CD4-positive, alpha-beta T cell treated with Interleukin-10 for 1 hour (primary cell): ENCODE measurements around the gene SNX22.

ENCODE experiments used
- DNase-seq: peaks from one replicate; pipeline ENCODE4 v3.0.0-alpha.2; 2020

Gene SNX22

DNA sequence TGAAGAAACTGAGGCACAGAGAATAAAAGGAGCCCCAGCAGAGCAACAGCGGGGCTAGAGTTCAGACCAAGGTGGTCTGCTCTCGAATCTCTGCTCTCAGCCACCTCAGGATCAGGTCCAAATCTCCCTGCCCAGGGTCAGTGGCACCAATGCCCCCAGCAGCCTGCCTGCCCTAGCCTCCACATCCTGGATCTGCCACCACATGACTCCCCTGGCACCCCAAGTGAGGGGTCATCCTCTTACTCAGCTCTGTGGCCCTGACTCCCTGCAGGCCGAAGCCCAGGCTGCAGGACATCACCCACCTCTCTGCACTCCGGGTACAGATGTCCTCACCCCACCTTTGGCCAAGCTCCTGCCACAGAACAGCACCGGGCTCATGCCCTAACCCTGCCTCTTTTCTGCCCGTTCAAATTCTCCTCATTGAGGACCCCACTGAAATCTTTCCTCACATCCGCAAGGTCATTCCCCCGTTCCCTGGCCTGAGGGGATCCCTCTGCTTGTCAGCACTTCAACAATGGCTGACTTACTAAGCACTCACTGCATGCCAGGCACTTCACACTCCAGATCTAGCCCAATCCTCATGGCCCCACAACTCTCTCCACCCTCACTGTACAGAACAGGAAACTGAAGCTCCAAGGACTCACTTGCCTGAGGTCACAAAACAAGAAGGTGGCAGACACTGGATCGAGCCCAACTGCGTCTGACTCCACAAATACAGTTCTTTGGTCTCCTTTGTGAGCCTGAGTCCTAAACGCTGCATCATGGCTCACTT, 7.0 kb downstream of the SNX22 start:
- no peak for DNase-seq

GRCh38 chr15:64161688-64162477, 10.4 kb downstream of the SNX22 start:
- no peak for DNase-seq

DNA sequence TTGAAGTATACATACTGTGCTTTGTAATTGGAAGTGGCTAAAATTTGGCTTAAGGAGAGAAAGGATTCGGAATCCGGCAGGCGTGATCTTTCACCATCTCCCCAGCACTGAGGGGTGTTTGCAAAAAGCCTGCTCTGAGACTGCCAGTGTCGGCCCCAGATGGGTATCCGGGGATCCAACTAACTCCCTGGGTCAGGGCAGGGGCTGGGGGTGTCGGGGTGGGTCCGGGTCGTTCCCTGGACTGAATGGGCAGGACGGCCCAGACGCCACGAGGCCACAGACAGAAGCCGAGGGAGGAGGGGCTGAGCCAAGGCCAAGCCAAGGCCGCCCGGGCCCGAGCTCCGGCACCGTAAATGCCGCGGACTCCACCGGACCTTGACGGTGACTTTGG, 10.9 kb downstream of the SNX22 start:
- no peak for DNase-seq

DNA sequence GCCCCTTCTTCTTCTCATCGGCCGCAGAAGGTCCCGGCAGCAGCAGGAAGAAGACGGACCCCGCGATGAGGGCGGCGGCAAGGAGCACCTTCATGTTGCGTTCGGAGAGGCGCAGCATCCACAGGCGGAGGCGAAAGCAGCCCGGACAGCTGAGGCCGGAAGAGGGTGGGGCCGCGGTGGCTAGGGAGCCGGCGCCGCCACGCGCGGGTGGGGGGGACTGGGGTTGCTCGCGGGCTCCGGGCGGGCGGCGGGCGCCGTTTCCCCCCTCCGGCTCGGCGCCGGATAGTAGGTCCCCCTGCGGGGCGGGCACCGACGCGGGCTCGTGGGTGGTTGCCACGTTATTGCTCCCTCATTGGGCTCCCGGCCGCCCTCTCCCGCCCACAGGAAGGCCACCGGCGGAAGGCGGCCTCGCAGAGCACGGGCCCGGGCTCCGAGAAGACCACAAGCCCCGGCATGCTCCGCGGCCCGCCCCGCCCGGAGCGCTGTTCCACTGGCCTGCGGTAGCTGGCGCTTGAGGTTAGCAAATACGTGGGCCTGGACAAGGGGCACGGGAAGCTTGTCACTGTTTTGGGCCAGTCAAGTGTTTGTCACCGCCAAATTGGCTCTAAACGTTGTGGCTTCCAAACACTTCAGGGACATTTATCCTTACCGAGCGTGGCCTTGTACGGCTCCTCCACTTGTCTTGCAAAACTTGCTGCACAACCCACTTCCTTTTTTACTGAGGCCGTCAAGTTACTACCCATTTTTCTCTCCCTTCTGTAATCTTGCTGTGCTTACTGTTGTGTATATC, 11.5 kb downstream of the SNX22 start, which contains the start of gene PPIB:
Gene PPIB, minus strand, starts transcription at position 154 of the 790 bp plus-strand sequence. Its CDS starts 36 bp downstream, at position 118.
- peak; percentile 97 for DNase-seq

GRCh38 chr15:64163659-64164362, 12.3 kb downstream of the SNX22 start:
- no peak for DNase-seq

GRCh38 chr15:64164436-64164835, 12.9 kb downstream of the SNX22 start:
- no peak for DNase-seq

GRCh38 chr15:64166102-64166890, 14.8 kb downstream of the SNX22 start:
- no peak for DNase-seq

- no peak for DNase-seq
Measured at GRCh38 chr15:64180235-64180824, 28.8 kb downstream of the SNX22 start.

DNA sequence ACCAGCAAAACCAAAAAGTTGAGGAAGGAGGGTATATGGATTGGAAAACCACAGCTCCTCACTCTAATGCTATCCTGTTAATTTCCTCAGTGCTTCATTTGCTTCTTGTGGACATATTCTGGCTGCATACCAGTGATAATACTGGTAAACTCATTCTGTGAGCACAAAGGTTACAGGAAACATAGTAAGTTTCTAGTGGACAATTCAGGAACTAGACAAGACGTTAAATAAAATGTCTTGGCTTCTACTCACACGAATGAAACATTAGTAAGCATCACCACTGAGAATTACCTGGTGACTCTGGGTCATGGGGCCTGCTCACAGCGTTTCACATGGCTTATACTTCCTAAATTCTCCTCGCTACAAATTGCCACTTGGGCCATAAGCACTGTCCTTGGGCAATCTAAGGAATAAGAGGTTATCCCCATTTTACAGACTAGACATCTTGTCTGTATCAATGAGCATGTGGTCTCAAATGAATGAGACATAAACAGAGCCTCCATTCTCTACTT, 31.4 kb downstream of the SNX22 start:
- no peak for DNase-seq

DNA sequence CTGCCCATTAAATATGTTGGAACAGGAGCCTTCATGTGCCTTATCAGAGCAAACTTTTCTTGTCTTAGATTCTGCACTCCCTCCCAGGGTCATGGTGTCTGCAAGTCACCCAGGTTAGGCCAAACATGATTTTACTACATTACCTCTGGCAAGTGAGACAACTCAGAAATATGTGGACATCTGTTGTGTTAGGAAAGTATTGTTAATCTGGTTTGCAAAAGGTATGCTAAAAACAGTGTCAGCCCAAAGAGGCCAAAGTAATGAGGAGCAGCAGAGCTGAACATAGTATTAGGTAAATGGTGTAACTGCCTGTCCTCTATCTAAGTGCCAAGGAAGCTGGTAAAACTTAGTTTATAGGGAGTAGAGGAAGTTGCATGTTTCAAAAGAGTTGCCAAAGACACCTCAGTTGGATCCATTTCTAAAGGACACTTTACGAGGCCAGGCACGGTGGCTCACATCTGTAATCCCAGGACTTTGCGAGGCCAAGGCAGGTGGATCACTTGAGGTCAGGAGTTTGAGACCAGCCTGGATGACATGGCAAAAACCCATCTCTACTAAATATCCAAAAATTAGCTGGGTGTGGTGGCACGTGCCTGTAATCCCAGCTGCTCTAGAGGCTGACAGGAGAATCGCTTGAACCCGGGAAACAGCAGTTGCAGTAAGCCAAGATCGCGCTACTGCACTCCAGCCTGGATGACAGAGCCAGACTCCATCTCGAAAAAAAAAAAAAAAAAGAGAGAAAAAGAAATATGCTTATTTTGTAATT, 33.8 kb downstream of the SNX22 start:
- no peak for DNase-seq

DNA sequence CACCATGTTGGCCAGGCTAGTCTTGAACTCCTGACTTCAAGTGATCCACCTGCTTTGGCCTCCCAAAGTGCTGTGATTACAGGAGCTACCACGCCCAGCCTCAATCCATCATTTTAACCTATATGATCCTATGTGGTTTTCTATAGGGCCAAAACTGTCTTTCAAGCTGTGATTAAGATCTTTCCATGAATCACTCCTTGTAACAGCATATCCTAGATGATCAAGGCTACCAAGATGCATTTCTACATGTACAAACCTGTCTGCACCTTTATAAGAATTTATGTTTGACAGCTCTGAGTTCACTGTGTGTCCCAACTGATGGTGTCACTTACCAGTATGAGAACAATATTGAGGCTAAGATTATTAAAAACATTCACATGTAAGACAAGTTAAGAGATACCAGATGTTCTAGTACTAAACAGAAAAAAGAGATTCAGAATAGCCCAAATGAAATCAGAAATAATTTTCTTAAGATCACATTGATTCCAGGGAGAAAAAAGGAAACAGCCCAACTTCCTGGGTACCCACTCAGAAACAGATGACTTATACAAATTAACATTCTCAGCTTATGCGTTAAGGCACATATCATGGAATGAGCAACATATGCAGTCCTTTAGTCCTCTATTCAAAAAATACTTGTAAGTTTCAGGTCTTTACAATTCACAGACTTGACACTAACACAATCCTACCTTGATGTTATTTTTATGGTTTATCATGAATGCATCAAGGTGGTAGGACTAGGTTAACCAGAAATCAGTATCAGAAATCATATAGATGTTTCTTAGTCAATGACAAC, 36.1 kb downstream of the SNX22 start:
- DNase-seq: no peak

- DNase-seq: no peak
Measured at GRCh38 chr15:64191971-64192830, 40.7 kb downstream of the SNX22 start.

DNA sequence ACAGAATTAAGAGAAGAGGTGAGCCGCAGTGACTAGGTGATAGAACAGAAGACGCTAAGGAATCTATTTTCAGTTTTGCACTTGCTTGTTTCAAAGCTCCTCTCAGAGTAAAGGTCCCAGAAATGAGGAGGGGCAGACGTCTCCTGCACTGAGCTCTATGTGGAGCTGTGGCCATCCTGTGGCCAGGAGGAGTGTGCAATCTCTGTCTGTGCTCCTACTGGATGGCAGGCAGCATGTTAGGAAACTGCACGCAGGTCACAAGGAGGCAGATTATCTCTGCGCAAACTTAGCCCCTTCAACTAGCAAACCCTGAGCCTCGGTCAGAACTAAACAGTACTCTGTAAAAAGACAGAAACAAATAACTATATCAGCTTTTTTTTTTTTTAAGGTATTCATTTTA, 42.4 kb downstream of the SNX22 start:
- DNase-seq: no peak

GRCh38 chr15:64197425-64197824, 45.9 kb downstream of the SNX22 start:
- no peak for DNase-seq

GRCh38 chr15:64205202-64205601, 53.7 kb downstream of the SNX22 start:
- no peak for DNase-seq
